ENCODE data around the gene CISTR. TPM values are rescaled to one million over a fixed set of nuclear protein-coding genes. Genes with fewer than 3 reads are reported as not detected.

CISTR gene
- total and polyA plus RNA-seq, 2 donors (not counting 3 experiments of a cell fraction or from before 2014, with no cell fraction given) = not detected

GRCh38 chr12:53798575-53798974 lies 46.8 kb upstream of the CISTR start:
- dilution Hi-C loops (cut with MboI; ENCODE audit: extremely low pct_ligation_motif_present, low sequenced_read_pairs) (no loop called here), intact Hi-C loops (cut with micrococcal nuclease) (no loop called here)
- Histone ChIP-seq H2AFZ (ENCODE audit: low read depth, low read length) (no peak overlapping the region), H3K4me2 (ENCODE audit: insufficient read depth, low read length) (no peak overlapping the region), H3K9me3 (replicated peaks; ENCODE audit: control insufficient read depth, insufficient read depth, low read length) (no peaks in the 10 kb centered on the region), H3K9me1 (replicated peaks; ENCODE audit: control insufficient read depth, extremely low read depth, insufficient read depth, low read length) (no peaks in the 10 kb centered on the region), H3K9ac (replicated peaks; ENCODE audit: extremely low read depth, insufficient read depth, low read length) (no peak overlapping the region), H3K4me3 (replicated peaks in 1 of 3; ENCODE audit: insufficient read depth in 1 of 3, low read depth in 1 of 3, low read length in 3 of 3) (no peak overlapping the region), H3K36me3 (ENCODE audit: control insufficient read depth in 2 of 2, extremely low read depth in 1 of 2, insufficient read depth in 2 of 2, low read length in 2 of 2) (no peaks in the 10 kb centered on the region), H3K27ac (ENCODE audit: insufficient read depth, low read depth, low read length) (no peak overlapping the region), H4K20me1 (replicated peaks; ENCODE audit: control insufficient read depth, extremely low read depth, insufficient read depth, low read length) (no peaks in the 10 kb centered on the region), H3K79me2 (ENCODE audit: control insufficient read depth, insufficient read depth, low read length) (no peaks in the 10 kb centered on the region), H3K27me3 (ENCODE audit: control insufficient read depth in 2 of 2, insufficient read depth in 2 of 2, low read length in 2 of 2) (peaks cover 13 to 27% of the 10 kb centered on the region in 2 experiments), H3K4me1 (ENCODE audit: control insufficient read depth, extremely low read depth, insufficient read depth, low read length) (no peaks in the 10 kb centered on the region)
- POLR2A ChIA-PET = no interaction called here
- FAIRE-seq = no peak
- BruUV-seq (replicated peaks) = no TSS peak
- no peak for TF ChIP-seq FOS (IDR thresholded peaks at IDR 0.05; ENCODE audit: borderline replicate concordance, insufficient read depth, low read length)
- CTCF ChIA-PET = no interaction called here
- DNase-seq (ENCODE audit: low read depth, low spot score) = no peak

- no peaks in the 10 kb centered on the region for H3K79me2 ChIP-seq (ENCODE audit: control insufficient read depth, insufficient read depth, low read length)
- TF ChIP-seq POLR2A (IDR thresholded peaks at IDR 0.05; ENCODE audit: low read depth, low read length) (no peak), MYC (IDR thresholded peaks at IDR 0.05; ENCODE audit: low read depth, low read length) (no peak), JUN (IDR thresholded peaks at IDR 0.05; ENCODE audit: borderline replicate concordance, insufficient read depth, insufficient read length, low read depth) (no peak), POLR2AphosphoS5 (IDR thresholded peaks at IDR 0.05; ENCODE audit: insufficient read depth, low read depth, low read length) (no peak), MAX (IDR thresholded peaks at IDR 0.05; ENCODE audit: insufficient read depth, insufficient read length) (no peak), FOS (IDR thresholded peaks at IDR 0.05; ENCODE audit: borderline replicate concordance, insufficient read depth, low read length) (no peak), GATA2 (IDR thresholded peaks at IDR 0.05; ENCODE audit: insufficient read depth, insufficient read length, low read depth, low read length) (no peak), CTCF (IDR thresholded peaks at IDR 0.05; ENCODE audit: extremely low read depth in 1 of 2, insufficient read depth in 1 of 2, low read depth in 1 of 2, low read length in 2 of 2) (no peak), EZH2 (IDR thresholded peaks at IDR 0.05; ENCODE audit: borderline replicate concordance, low read depth, low read length, severe bottlenecking) (no peak)
- no peaks in the 10 kb centered on the region for H4K20me1 ChIP-seq (replicated peaks; ENCODE audit: control insufficient read depth, extremely low read depth, insufficient read depth, low read length)
- no peaks in the 10 kb centered on the region for H3K4me1 ChIP-seq (ENCODE audit: control insufficient read depth, extremely low read depth, insufficient read depth, low read length)
- ChIA-PET POLR2A (no interaction called here), CTCF (no interaction called here)
- DNase-seq (ENCODE audit: low read depth, low spot score) = no peak
- no peak overlapping the region for H3K4me3 ChIP-seq (replicated peaks in 1 of 3; ENCODE audit: insufficient read depth in 1 of 3, low read depth in 1 of 3, low read length in 3 of 3)
- no peaks in the 10 kb centered on the region for H3K9me3 ChIP-seq (replicated peaks; ENCODE audit: control insufficient read depth, insufficient read depth, low read length)
- H2AFZ ChIP-seq (ENCODE audit: low read depth, low read length) = no peak overlapping the region
- no peaks in the 10 kb centered on the region for H3K9me1 ChIP-seq (replicated peaks; ENCODE audit: control insufficient read depth, extremely low read depth, insufficient read depth, low read length)
- H3K36me3 ChIP-seq (ENCODE audit: control insufficient read depth in 2 of 2, extremely low read depth in 1 of 2, insufficient read depth in 2 of 2, low read length in 2 of 2) = no peaks in the 10 kb centered on the region
- H3K27me3 ChIP-seq (ENCODE audit: control insufficient read depth in 2 of 2, insufficient read depth in 2 of 2, low read length in 2 of 2) = peaks cover 20 to 28% of the 10 kb centered on the region in 2 experiments
- no peak overlapping the region for H3K27ac ChIP-seq (ENCODE audit: insufficient read depth, low read depth, low read length)
- intact Hi-C loops (cut with micrococcal nuclease) (no loop called here), dilution Hi-C loops (cut with MboI; ENCODE audit: extremely low pct_ligation_motif_present, low sequenced_read_pairs) (no loop called here)
- FAIRE-seq = no peak
- H3K9ac ChIP-seq (replicated peaks; ENCODE audit: extremely low read depth, insufficient read depth, low read length) = no peak overlapping the region
- H3K4me2 ChIP-seq (ENCODE audit: insufficient read depth, low read length) = no peak overlapping the region
- no TSS peak for BruUV-seq (replicated peaks)
Observed at GRCh38 chr12:53795927-53796326, 44.1 kb upstream of the CISTR start.

Measured in endothelial cell of umbilical vein (primary cell).